CD14-positive monocyte (primary cell): ENCODE measurements around the gene TMEM147. TPM values are rescaled to one million over a fixed set of nuclear protein-coding genes. Genes with fewer than 3 reads are reported as not detected.
A peak's percentile ranks its signal among the peaks of the same experiment; 100 is the strongest.

ENCODE experiments used
- DNase-seq, 3 donors: peaks; one replicate each; pipeline ENCODE4 v3.0.0-alpha.2; 2011 to 2022
- H2AFZ ChIP-seq: 2 replicates; pipeline ENCODE4 v1.6.0; 2012; ENCODE audit warnings: mild to moderate bottlenecking, low read depth, low read length, inconsistent platforms; ENCODE audit not compliant: insufficient read depth, poor library complexity, severe bottlenecking
- H3K27ac ChIP-seq, 2 donors: 1 replicate in 1 of 2; 2 replicates in 1 of 2; pipeline ENCODE4 v1.5.1; 2012 to 2013; ENCODE audit warnings: low read length in 2 of 2, control low read depth in 1 of 2, inconsistent platforms in 1 of 2, low read depth in 1 of 2, mild to moderate bottlenecking in 1 of 2
- H3K27me3 ChIP-seq, 2 donors: one replicate each; pipeline versions ENCODE4 v1.6.0 to v1.6.1; 2011 to 2013; ENCODE audit warnings: low read length in 2 of 2; ENCODE audit not compliant: control insufficient read depth in 2 of 2, insufficient read depth in 2 of 2
- H3K36me3 ChIP-seq, 2 donors: replicated peaks in 1 of 2; 1 replicate in 1 of 2; 2 replicates in 1 of 2; pipeline versions ENCODE4 v1.5.1 to v1.6.1; 2012 to 2013; ENCODE audit warnings: low read length in 2 of 2, control low read depth in 1 of 2, inconsistent platforms in 1 of 2, mild to moderate bottlenecking in 1 of 2; ENCODE audit not compliant: insufficient read depth in 2 of 2, control insufficient read depth in 1 of 2
- H3K4me1 ChIP-seq, 2 donors: 1 replicate in 1 of 2; 2 replicates in 1 of 2; pipeline versions ENCODE4 v1.5.1 to v1.6.1; 2012 to 2013; ENCODE audit warnings: low read length in 2 of 2, control low read depth in 1 of 2, inconsistent platforms in 1 of 2, mild to moderate bottlenecking in 1 of 2, moderate library complexity in 1 of 2; ENCODE audit not compliant: insufficient read depth in 2 of 2, control insufficient read depth in 1 of 2
- H3K4me2 ChIP-seq: replicated peaks from 2 replicates; pipeline ENCODE3; 2012; ENCODE audit warnings: low read length, moderate library complexity, mild to moderate bottlenecking; ENCODE audit not compliant: poor library complexity, severe bottlenecking; ENCODE audit errors: extremely low read depth
- H3K4me3 ChIP-seq, 3 experiments: fragments of 200-600 bp in 1 of 3; sonication (generic) in 1 of 3; replicated peaks in 1 of 3; 1 replicate in 2 of 3; 2 replicates in 1 of 3; pipeline ENCODE4 v1.5.1; 2011 to 2013; ENCODE audit warnings: low read length in 3 of 3, mild to moderate bottlenecking in 3 of 3, control low read depth in 2 of 3, low read depth in 2 of 3, inconsistent platforms in 1 of 3, moderate library complexity in 1 of 3
- H3K79me2 ChIP-seq: 2 replicates; pipeline ENCODE4 v1.6.0; 2012; ENCODE audit warnings: mild to moderate bottlenecking, control low read depth, inconsistent platforms, low read length, moderate library complexity; ENCODE audit not compliant: insufficient read depth
- H3K9ac ChIP-seq: 2 replicates; pipeline ENCODE4 v1.6.0; 2017; ENCODE audit warnings: low read length, mild to moderate bottlenecking; ENCODE audit not compliant: insufficient read depth, poor library complexity, severe bottlenecking
- H3K9me3 ChIP-seq, 2 donors: replicated peaks in 1 of 2; 1 replicate in 1 of 2; 2 replicates in 1 of 2; pipeline versions ENCODE4 v1.5.1 to v1.6.1; 2012 to 2013; ENCODE audit warnings: low read length in 2 of 2, control low read depth in 1 of 2; ENCODE audit not compliant: control insufficient read depth in 1 of 2, insufficient read depth in 1 of 2
- H4K20me1 ChIP-seq: 2 replicates; pipeline ENCODE4 v1.6.0; 2012; ENCODE audit warnings: mild to moderate bottlenecking, low read length, control low read depth, moderate library complexity; ENCODE audit not compliant: insufficient read depth
- H3K27ac Mint-ChIP-seq, 7 donors: one replicate each; pipeline ENCODE4 v1.8.0; 2020; ENCODE audit warnings: mild to moderate bottlenecking in 7 of 7, mixed read lengths in 7 of 7, moderate library complexity in 6 of 7, inconsistent platforms in 2 of 7
- H3K27me3 Mint-ChIP-seq, 3 donors: one replicate each; pipeline ENCODE4 v1.8.0; 2021 to 2022; ENCODE audit warnings: low read depth in 3 of 3, mild to moderate bottlenecking in 3 of 3, mixed read lengths in 3 of 3, moderate library complexity in 3 of 3, inconsistent platforms in 1 of 3
- H3K36me3 Mint-ChIP-seq, 2 donors: one replicate each; pipeline ENCODE4 v1.8.0; 2020; ENCODE audit warnings: mixed read lengths in 2 of 2, inconsistent platforms in 1 of 2, mild to moderate bottlenecking in 1 of 2
- H3K4me1 Mint-ChIP-seq: one replicate; pipeline ENCODE4 v1.8.0; 2020; ENCODE audit warnings: mild to moderate bottlenecking, mixed read lengths
- H3K4me3 Mint-ChIP-seq, 2 donors: one replicate each; pipeline ENCODE4 v1.8.0; 2020; ENCODE audit warnings: mild to moderate bottlenecking in 2 of 2, mixed read lengths in 2 of 2, moderate library complexity in 1 of 2
- H3K9me3 Mint-ChIP-seq, 7 donors: one replicate each; pipeline ENCODE4 v1.8.0; 2020 to 2022; ENCODE audit warnings: mixed read lengths in 7 of 7, mild to moderate bottlenecking in 6 of 7, moderate library complexity in 6 of 7, inconsistent platforms in 2 of 7
- CTCF ChIP-seq: fragments of 200-600 bp; IDR thresholded peaks from one replicate; pipeline ENCODE4 v1.8.0; 2022; ENCODE audit warnings: antibody characterized with exemption, mild to moderate bottlenecking
- WGBS: methylation state at CpG from one replicate; pipeline ENCODE4 v1.1.5; 2013; ENCODE audit warnings: missing lambda C conversion rate; ENCODE audit not compliant: insufficient coverage; 5-methylcytosine and 5-hydroxymethylcytosine counted together
- intact Hi-C, 2 donors: fragments of 100-400 bp; cut with micrococcal nuclease; formaldehyde crosslinking; loops; one replicate each; pipeline versions ENCODE4 v1.15.0 to v1.15.1; 2023
- polyA plus RNA-seq, 3 donors: library from polyadenylated mRNA; depleted of rRNA in 1 of 3; unstranded in 2 of 3; stranded (reverse) in 1 of 3; fragments of 300-500 nt in 2 of 3; fragments of >200 nt in 1 of 3; fragmentation: Illumina TruSeq in 2 of 3; gene quantifications; 1 replicate in 2 of 3; 2 replicates in 1 of 3; pipeline ENCODE4 v1.2.3, GENCODE V29; 2012 to 2021

Gene TMEM147
- polyA plus RNA-seq, 3 donors, result 75.5 to 165 (median 165) TPM

GRCh38 chr19:35595928-35596327, 50.5 kb downstream of the TMEM147 start:
- no peak overlapping the region for H3K4me3 ChIP-seq
- no peaks in the 10 kb centered on the region for H3K9me3 ChIP-seq
- no peaks in the 10 kb centered on the region for H3K36me3 ChIP-seq
- intact Hi-C loops, result no loop called here
- DNase-seq, result no peak
- no peaks in the 10 kb centered on the region for H3K4me1 ChIP-seq
- H3K9me3 Mint-ChIP-seq, result peaks cover 0 to 3% (median 0%) of the 10 kb centered on the region in 7 donors
- no peak overlapping the region for H3K4me2 ChIP-seq
- H3K79me2 ChIP-seq, result no peaks in the 10 kb centered on the region
- no peak for TF ChIP-seq CTCF
- no peak overlapping the region for H3K27ac ChIP-seq
- WGBS, result no CpG with 5 or more reads among the region's 1 CpG
- no peaks in the 10 kb centered on the region for H3K27me3 ChIP-seq
- peaks cover 6 to 19% (median 14%) of the 10 kb centered on the region in 3 donors for H3K27me3 Mint-ChIP-seq
- H3K4me3 Mint-ChIP-seq, result no peak overlapping the region
- H3K4me1 Mint-ChIP-seq, result no peaks in the 10 kb centered on the region
- H2AFZ ChIP-seq, result no peak overlapping the region
- H3K9ac ChIP-seq, result no peak overlapping the region
- H4K20me1 ChIP-seq, result no peaks in the 10 kb centered on the region
- H3K36me3 Mint-ChIP-seq, result no peaks in the 10 kb centered on the region
- no peak overlapping the region for H3K27ac Mint-ChIP-seq

- no peak overlapping the region for H3K4me3 Mint-ChIP-seq
- no peaks in the 10 kb centered on the region for H3K36me3 ChIP-seq
- no peaks in the 10 kb centered on the region for H3K4me1 Mint-ChIP-seq
- no peak overlapping the region for H2AFZ ChIP-seq
- H3K27me3 ChIP-seq, result no peaks in the 10 kb centered on the region
- 0% methylated on average over 1 of the region's 4 CpGs for WGBS
- H3K4me3 ChIP-seq, result no peak overlapping the region
- peaks cover 5 to 19% (median 11%) of the 10 kb centered on the region in 3 donors for H3K27me3 Mint-ChIP-seq
- no peaks in the 10 kb centered on the region for H4K20me1 ChIP-seq
- intact Hi-C loops, result no loop called here
- peaks cover 0 to 3% (median 0%) of the 10 kb centered on the region in 7 donors for H3K9me3 Mint-ChIP-seq
- no peaks in the 10 kb centered on the region for H3K4me1 ChIP-seq
- no peaks in the 10 kb centered on the region for H3K79me2 ChIP-seq
- H3K9ac ChIP-seq, result no peak overlapping the region
- no peak overlapping the region for H3K4me2 ChIP-seq
- H3K27ac ChIP-seq, result no peak overlapping the region
- peak in 1 of 3 donors; percentile 34 for DNase-seq
- H3K27ac Mint-ChIP-seq, result no peak overlapping the region
- no peak for TF ChIP-seq CTCF
- no peaks in the 10 kb centered on the region for H3K36me3 Mint-ChIP-seq
- no peaks in the 10 kb centered on the region for H3K9me3 ChIP-seq
Observed at GRCh38 chr19:35596366-35596999, 51.1 kb downstream of the TMEM147 start.

Other genes with a start within 250 kb of the TMEM147 start
- 1 to 10 TPM in 1 of 3 donors, under 1 TPM in 2; 0.24 to 4.8 (median 0.88) TPM for gene CD22, start 216.4 kb upstream of the TMEM147 start, polyA plus RNA-seq
- gene FFAR1, start 197.7 kb upstream of the TMEM147 start, polyA plus RNA-seq, result under 1 TPM in 1 of 3 donors, not detected in 2; 0.04 TPM
- gene FFAR3, start 187.2 kb upstream of the TMEM147 start, polyA plus RNA-seq, result 10 to 100 TPM in 1 of 3 donors, 1 to 10 TPM in 2; 1.2 to 17.9 (median 1.2) TPM
- gene GPR42, start 174.6 kb upstream of the TMEM147 start, polyA plus RNA-seq, result 1 to 10 TPM in 1 of 3 donors, under 1 TPM in 1, not detected in 1; 0.17 to 2.9 TPM
- 10 to 100 TPM in 2 of 3 donors, 1 to 10 TPM in 1; 5.7 to 38.7 (median 10.8) TPM for gene FFAR2, start 97.4 kb upstream of the TMEM147 start, polyA plus RNA-seq
- not detected for gene KRTDAP, start 55.2 kb upstream of the TMEM147 start, polyA plus RNA-seq
- gene DMKN, start 32.0 kb upstream of the TMEM147 start, polyA plus RNA-seq, result not detected
- gene SBSN, start 17.3 kb upstream of the TMEM147 start, polyA plus RNA-seq, result not detected
- gene GAPDHS, start 12.2 kb upstream of the TMEM147 start, polyA plus RNA-seq, result not detected
- not detected for gene ATP4A, start 18.0 kb downstream of the TMEM147 start, polyA plus RNA-seq
- not detected for gene PMIS2, start 40.5 kb downstream of the TMEM147 start, polyA plus RNA-seq
- gene HAUS5, start 67.1 kb downstream of the TMEM147 start, polyA plus RNA-seq, result 1 to 10 TPM in 1 of 3 donors, under 1 TPM in 2; 0.94 to 6.3 (median 0.99) TPM
- 10 to 100 TPM; 29.5 to 53.3 (median 50.3) TPM for gene RBM42, start 83.4 kb downstream of the TMEM147 start, polyA plus RNA-seq
- gene ETV2, start 96.1 kb downstream of the TMEM147 start, polyA plus RNA-seq, result under 1 TPM; 0.17 to 0.93 (median 0.82) TPM
- gene COX6B1, start 102.7 kb downstream of the TMEM147 start, polyA plus RNA-seq, result 100 to 1,000 TPM; 611 to 948 (median 825) TPM
- not detected for gene UPK1A, start 120.9 kb downstream of the TMEM147 start, polyA plus RNA-seq
- gene ZBTB32, start 158.9 kb downstream of the TMEM147 start, polyA plus RNA-seq, result under 1 TPM in 1 of 3 donors, not detected in 2; 0.05 TPM
- 10 to 100 TPM in 1 of 3 donors, under 1 TPM in 2; 0.32 to 63.6 (median 0.65) TPM for gene KMT2B, start 172.4 kb downstream of the TMEM147 start, polyA plus RNA-seq
- gene IGFLR1, start 196.8 kb downstream of the TMEM147 start, polyA plus RNA-seq, result 100 to 1,000 TPM in 2 of 3 donors, 10 to 100 TPM in 1; 80.5 to 144 (median 119) TPM
- 100 to 1,000 TPM in 1 of 3 donors, 1 to 10 TPM in 2; 6.2 to 140 (median 8.7) TPM for gene U2AF1L4, start 199.8 kb downstream of the TMEM147 start, polyA plus RNA-seq
- 100 to 1,000 TPM in 2 of 3 donors, 10 to 100 TPM in 1; 29.7 to 149 (median 129) TPM for gene PSENEN, start 200.0 kb downstream of the TMEM147 start, polyA plus RNA-seq
- gene LIN37, start 202.9 kb downstream of the TMEM147 start, polyA plus RNA-seq, result 10 to 100 TPM in 1 of 3 donors, 1 to 10 TPM in 2; 5.6 to 28.6 (median 7.2) TPM
- gene HSPB6, start 211.4 kb downstream of the TMEM147 start, polyA plus RNA-seq, result not detected
- 10 to 100 TPM in 1 of 3 donors, 1 to 10 TPM in 2; 1.8 to 14.7 (median 2.9) TPM for gene PROSER3, start 212.6 kb downstream of the TMEM147 start, polyA plus RNA-seq
- gene ARHGAP33, start 229.9 kb downstream of the TMEM147 start, polyA plus RNA-seq, result 1 to 10 TPM in 1 of 3 donors, not detected in 2; 8.6 TPM